LHCN-M2 (cell line): ENCODE measurements around the gene UBD. TPM values are rescaled to one million over a fixed set of nuclear protein-coding genes. Genes with fewer than 3 reads are reported as not detected.

Source experiments
- DNase-seq: peaks from one replicate; pipeline ENCODE4 v3.0.0-alpha.2; 2012; ENCODE audit warnings: low read depth
- total RNA-seq: library from RNA; depleted of rRNA; stranded (reverse); fragments of >200 nt; gene quantifications from 2 replicates; pipeline ENCODE4 v1.2.3, GENCODE V29; 2014; rRNA removed

Gene UBD
- total RNA-seq, 1 experiment from 2014 or later = not detected

DNA sequence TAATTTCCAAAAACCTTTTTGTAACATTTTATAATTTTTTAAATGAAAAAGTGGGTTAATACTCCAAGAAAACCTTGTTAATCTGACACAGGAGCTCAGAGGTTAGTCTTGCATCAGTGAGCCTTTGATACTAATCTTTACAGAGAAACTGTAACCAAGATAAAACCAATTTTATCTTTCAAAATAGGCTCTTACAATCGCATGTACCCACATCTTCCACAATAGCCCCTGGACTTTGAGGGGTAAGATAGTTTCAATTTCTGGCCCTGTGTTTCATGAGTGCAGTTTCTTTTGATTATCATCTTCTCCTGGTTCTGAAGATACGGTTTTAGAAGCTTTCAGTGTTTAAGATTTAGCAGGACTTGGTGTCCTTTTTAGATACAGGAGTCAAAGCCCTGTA is 37.3 kb downstream of the UBD start:
- no peak for DNase-seq

DNA sequence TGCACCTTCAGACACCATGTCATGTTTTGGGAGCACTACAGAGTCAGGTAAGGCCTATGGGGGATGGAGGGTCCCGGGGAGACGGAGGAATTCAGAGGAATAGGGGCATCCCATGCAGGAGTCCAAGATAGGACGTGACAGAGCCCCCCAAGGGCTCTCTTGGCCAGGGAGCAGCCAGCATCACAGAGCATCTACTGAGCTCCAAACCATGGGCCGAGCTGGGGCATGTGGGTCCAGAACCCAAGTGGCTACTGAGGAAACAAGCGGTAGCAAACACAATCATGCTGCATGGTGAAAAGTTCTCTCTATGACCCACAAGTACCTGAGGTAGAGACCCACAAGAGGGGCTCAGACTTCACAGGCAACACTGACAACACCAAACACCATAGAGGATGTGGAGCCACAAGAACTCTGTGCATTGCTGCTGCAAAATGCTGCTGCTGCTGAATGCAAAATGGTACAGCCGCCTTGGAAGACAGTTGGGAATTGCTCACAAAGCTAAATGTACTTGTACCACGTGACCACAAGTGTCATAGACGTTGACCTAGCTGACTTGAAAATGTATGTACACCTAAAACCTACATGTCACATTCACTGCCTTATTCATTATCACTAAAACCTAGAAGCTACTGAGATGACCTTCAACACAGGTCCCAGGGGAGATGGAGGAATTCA is 38.4 kb downstream of the UBD start:
- no peak for DNase-seq

DNA sequence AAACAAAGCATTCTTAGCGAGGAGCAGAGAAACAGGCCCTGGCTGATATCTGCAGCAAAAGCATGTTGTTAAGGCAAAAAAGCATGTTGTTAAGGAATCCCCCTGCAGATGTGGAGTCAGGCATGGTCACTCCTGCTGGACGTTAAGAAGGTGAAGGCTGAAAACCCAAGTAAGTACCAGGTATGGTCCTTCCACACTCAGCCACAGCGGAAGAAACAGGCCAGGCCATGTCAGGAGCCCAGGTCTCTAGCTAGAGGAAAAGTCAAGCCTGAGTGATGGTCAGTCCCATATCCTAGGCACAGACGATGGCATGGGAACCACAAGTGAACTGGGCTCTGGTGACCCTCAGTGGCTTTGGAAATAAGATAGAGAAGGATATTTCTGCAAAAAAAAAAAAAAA is 39.3 kb downstream of the UBD start:
- DNase-seq = no peak

DNA sequence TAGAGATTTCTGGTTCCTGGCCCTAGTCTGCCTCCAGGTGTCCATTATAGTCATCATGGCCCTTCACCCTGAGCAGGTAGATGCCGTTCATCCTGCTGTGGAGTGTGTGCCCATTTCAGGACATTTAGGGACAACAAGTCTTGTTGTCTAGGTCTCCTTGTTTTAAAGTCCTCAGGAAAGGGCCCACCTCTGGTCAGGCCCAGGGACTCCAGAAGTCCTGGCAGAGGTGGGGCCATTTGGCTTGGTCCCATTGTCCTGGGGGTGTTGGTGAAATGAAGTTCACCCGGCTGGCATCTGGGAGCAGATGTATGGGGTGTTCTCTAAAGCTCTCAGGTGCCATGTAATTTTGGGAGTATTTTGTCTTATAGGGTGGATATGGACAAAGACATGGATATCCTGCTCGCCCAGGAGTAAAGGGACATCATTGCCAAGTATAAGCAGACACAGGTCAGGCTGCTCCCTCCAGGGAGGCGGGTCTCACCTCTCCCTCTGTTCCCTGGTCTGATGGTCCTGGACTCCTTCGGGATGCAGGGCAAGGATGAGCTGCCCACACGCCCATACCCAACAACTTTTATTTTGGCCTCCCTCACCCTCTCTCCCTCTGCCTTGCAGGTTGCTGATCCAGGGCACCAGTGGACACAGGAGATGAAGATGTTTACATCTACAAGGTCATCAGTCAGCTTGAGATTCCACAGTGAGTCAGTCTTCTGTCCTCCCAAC is 40.1 kb downstream of the UBD start:
- no peak for DNase-seq

DNA sequence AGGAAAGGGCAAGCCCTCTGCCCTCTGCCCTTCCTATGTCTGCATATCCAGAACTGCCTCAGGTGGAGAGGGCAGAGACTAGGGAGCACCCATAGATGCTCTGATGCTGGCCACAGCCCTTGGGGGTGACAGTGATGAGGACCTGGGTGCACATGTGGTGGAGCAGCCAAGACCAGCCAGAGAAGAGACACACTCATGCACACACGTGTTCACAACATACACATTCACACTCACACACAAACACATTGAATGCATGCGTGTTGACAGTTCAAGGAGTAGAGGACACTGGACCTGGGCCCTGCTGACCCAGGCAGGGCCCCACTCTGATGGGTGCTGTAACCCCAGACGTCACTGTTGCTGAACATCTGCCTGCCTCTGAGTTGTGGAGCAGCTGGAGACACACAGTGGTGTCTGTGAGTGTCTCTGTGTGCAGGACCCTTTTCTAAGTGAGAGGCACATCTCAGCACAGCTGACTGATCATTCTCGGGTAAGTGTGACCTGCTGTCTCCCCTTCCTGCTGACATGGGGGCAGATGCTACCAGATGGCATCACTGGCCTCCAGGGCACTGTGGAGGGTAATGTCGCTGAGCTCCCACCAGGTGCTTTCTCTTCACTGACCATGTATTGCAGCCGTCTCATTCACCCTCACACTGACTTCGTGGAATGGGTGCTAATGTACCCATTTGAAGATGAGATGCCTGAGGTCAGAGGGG is 41.6 kb downstream of the UBD start:
- no peak for DNase-seq

DNA sequence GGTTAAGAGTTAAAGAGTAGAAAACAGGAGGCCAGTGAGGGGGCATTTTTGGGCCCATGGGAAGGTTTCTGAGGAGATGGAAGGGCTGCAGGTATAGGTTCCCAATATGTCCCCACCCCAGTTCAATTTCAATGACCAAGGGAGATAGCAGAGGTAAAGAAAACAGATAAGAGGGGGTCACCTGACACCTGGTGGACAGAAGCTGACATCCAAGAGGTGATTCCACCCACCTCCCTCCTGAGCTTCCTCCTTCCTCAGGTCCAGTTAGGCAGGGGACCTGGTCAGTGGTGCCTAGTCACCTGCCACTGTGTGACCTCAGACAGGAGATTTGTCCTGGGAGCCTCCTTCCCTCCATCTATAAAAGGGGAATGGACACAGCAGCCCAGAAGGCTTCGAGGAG is 42.3 kb downstream of the UBD start:
- no peak for DNase-seq

DNA sequence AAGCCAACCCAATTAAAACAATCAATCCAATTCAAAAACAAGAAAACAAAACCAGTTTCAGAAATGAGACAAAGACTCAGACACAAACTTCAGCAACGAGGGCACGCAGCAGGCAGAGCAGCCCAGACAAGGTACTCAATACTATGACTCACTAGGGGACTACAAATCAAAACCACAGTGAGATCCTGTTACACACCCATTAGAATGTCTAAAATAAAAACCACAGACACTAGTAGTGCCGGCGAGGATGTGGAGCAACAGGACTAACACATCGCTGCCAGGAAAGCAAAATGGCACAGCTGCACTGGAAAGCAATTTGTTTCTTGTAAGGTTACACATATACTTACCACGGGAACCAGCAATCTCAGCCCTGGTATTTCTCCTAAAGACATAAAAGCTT is 43.4 kb downstream of the UBD start:
- peak; percentile 68 for DNase-seq

DNA sequence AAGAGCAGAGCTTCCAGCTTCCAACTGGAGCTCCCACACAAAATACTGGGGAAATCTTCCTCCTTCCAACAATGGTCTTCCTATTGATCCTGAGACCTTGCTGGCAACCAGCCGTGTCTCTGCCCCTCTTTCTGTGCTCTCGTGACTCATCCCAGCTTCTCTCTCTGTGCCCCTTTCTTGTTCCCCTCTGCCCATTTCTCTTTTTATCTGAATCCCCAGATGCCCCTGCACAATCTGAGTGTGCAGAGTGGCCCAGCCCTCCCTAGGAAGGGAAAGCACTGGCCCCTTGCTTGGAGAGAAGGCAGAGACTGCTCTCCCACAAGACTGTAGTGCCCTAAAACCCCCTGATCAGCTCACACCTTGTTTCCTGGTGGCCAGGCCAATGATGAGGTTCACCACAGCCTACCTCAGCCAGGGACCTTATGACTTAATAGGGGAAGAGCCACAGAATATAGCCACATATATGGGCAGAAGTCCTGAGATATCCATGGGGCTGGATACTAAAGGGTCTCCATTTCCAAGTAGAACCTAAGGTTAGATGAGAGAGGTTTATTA is 48.7 kb downstream of the UBD start:
- no peak for DNase-seq

DNA sequence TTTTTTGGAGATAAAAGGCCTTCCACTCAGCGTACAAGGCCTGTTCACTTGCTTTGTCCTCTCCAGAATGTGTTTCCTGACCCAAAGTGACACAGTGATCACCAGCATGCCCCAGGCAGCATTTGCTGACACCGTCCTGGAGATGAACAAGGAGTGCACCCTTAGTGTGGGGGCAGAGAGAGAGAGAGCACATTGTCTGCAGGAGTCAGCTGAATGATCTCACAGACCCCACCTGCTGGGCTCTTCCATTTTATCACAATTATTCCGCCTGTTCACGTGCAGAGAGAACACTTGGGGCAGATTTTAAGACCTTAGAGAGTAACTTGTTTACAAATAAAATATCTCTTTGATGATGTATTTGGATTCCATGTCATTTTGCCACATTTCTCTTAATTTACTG is 49.3 kb downstream of the UBD start:
- DNase-seq = no peak

DNA sequence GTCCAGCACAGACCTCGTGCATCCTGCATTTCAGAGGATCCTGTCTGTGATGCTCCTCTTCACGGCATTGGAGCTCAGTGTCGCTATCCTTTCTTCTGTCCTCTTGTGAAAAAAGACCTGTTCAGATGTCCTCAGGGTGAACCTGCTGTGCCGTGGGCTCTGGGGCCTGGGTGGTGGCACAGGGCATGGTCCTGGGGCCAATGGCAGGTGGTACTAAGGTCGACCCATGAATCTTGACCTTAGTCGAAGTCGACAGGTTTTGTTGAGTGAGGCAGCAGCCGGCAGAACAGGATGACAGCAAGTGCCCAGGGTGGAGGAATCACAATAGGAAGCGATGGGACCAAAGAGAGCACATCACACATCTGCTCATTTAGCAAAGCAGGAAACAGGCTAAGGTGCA is 49.8 kb downstream of the UBD start:
- DNase-seq = no peak

DNA sequence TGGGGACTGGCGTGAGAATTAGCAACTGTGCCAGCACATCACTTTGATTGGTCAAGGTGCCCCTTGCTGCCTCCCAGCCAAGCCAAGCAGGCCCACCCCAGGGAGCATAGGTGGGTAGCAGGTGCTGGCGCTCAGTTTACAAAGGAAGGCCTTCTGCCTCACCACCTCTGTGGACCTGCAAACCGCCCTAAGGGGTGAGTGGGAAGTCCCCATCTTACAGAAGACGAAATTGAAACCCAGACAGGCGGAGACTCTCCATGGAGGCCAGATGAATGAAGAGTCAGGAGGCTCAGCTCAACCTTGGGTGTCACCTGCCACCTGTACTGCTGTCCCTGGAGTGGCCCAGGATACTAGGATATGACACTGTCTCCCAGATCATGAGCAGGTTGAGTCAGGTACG is 50.3 kb downstream of the UBD start:
- no peak for DNase-seq

DNA sequence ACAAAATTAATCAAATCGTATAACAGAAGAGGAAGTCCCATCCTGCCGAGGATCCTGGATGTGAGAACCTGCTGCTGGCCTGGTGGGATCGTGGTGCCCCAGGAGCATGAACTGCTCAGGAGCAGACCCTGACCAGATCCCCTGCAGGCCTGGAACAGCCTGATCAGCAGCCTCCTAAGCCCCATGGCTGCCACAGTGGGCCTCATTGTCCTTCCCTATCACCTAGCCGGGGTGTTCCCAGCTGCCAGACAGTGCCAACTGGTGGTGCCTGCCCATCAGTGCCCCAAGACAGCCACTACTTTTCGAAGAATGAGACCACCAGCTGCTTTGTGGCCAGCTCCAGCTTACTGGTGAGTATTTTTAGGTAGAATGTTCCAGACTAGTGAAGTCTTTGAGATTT is 52.2 kb downstream of the UBD start:
- no peak for DNase-seq

DNA sequence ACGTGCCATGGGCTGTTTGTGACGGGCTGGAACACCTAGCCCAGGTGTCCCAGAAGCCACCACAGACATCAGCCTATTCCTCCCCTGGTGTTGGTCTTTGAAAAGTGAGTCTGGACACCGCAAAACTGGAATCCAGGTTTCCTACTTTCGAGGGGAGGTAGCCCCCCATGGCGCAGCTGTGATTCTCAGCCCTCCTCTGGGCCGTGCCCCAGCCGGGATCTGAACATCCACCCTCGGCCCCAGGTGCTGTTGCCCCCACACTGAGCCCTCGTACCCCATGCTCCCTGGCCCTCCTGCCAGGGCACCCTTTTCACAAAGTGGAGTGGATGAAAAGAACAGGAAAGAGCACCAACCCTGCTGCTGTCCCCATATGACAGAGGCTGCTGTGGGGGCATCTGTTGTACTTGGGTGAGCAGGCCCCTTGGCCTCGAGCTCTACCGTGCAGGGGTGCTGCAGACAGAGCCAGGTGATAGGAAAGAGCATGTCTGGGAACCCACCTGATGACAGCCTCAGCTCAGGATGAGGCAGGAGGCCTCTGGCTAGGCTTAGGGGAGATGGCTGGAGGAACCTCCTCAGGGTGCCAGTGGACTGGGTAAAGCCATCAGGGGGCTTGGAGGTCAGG is 53.0 kb downstream of the UBD start:
- DNase-seq = no peak

DNA sequence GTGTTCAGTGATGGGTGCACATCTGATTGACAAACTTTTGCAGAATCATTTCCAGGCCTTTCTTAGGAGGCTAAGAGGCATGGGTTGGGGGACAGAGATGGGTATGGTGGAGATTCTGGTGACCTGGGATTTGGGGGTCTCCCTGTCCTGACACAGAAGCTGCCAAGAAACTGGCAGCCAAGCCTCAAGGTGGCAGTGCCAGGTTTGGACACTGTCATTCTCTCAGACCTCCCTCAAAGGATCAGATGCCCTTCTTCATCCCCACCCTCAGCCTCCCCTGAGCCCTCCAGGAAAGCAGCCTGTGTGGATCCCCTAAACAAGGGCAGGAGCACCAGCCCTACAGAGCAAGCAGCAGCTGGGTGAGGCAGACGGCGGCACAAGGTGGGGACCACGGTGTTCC is 53.7 kb downstream of the UBD start:
- no peak for DNase-seq

Other genes starting within 250 kb of the UBD start
- not detected in 2 replicates for gene OR5V1, start 190.9 kb downstream of the UBD start, total RNA-seq
- gene OR12D3, start 184.4 kb downstream of the UBD start, total RNA-seq = not detected in 2 replicates
- not detected in 2 replicates for gene OR12D2, start 164.1 kb downstream of the UBD start, total RNA-seq
- not detected in 2 replicates for gene OR12D1, start 144.8 kb downstream of the UBD start, total RNA-seq
- not detected in 2 replicates for gene OR10C1, start 120.4 kb downstream of the UBD start, total RNA-seq
- gene OR11A1, start 102.7 kb downstream of the UBD start, total RNA-seq = not detected in 2 replicates
- gene OR2H1, start 102.6 kb downstream of the UBD start, total RNA-seq = not detected in 2 replicates
- not detected in 2 replicates for gene MAS1L, start 71.8 kb downstream of the UBD start, total RNA-seq
- gene OR2H2, start 25.4 kb upstream of the UBD start, total RNA-seq = not detected in 2 replicates
- 6.3 and 8.2 TPM in 2 replicates for gene GABBR1, start 73.5 kb upstream of the UBD start, total RNA-seq
- gene MOG, start 97.4 kb upstream of the UBD start, total RNA-seq = not detected in 2 replicates
- not detected in 2 replicates for gene ZFP57, start 121.4 kb upstream of the UBD start, total RNA-seq
- gene HLA-F, start 163.7 kb upstream of the UBD start, total RNA-seq = 2.4 TPM in 1 of 2 replicates, not detected in the other